RWPE2 (cell line): ENCODE data around the gene DRC1.

ENCODE experiments used
- ATAC-seq: fragments of 200-7000 bp; cut with Tn5 transposase; 3 replicates; pipeline ENCODE4 v1.9.1; 2021; ENCODE audit warnings: low read depth
- DNase-seq: peaks from one replicate; pipeline ENCODE4 v3.0.0-alpha.2; 2020; ENCODE audit warnings: low spot score
- H3K27ac ChIP-seq: fragments of 450-650 bp; 2 replicates; pipeline ENCODE4 v1.5.1; 2017; ENCODE audit warnings: mild to moderate bottlenecking; ENCODE audit not compliant: poor library complexity, severe bottlenecking
- H3K27me3 ChIP-seq: fragments of 250-450 bp; sonication (Bioruptor Pico); 2 replicates; pipeline ENCODE4 v1.5.1; 2021; ENCODE audit warnings: mild to moderate bottlenecking, moderate library complexity; ENCODE audit not compliant: insufficient read depth, poor library complexity, severe bottlenecking
- H3K36me3 ChIP-seq: fragments of 250-450 bp; sonication (Bioruptor Pico); 2 replicates; pipeline ENCODE4 v1.5.1; 2020; ENCODE audit warnings: low read depth, mild to moderate bottlenecking, moderate library complexity
- H3K4me1 ChIP-seq: fragments of 250-450 bp; sonication (Bioruptor Pico); 2 replicates; pipeline ENCODE4 v1.5.1; 2021; ENCODE audit warnings: mild to moderate bottlenecking, moderate library complexity; ENCODE audit not compliant: insufficient read depth, poor library complexity, severe bottlenecking
- H3K4me3 ChIP-seq: fragments of 250-450 bp; sonication (Bioruptor Pico); 2 replicates; pipeline ENCODE4 v1.5.1; 2021; ENCODE audit warnings: mild to moderate bottlenecking, moderate library complexity; ENCODE audit not compliant: severe bottlenecking
- H3K9me3 ChIP-seq: fragments of 250-450 bp; sonication (Bioruptor Pico); 2 replicates; pipeline ENCODE4 v1.5.1; 2021; ENCODE audit warnings: mild to moderate bottlenecking, moderate library complexity; ENCODE audit not compliant: severe bottlenecking
- TF ChIP-seq, protein P1 (sequence below): fragments of 450-650 bp; IDR thresholded peaks from one replicate; pipeline ENCODE4 v1.5.1; 2017; ENCODE audit warnings: mild to moderate bottlenecking, moderate library complexity; ENCODE audit not compliant: poor library complexity, severe bottlenecking

DRC1 gene

DNA sequence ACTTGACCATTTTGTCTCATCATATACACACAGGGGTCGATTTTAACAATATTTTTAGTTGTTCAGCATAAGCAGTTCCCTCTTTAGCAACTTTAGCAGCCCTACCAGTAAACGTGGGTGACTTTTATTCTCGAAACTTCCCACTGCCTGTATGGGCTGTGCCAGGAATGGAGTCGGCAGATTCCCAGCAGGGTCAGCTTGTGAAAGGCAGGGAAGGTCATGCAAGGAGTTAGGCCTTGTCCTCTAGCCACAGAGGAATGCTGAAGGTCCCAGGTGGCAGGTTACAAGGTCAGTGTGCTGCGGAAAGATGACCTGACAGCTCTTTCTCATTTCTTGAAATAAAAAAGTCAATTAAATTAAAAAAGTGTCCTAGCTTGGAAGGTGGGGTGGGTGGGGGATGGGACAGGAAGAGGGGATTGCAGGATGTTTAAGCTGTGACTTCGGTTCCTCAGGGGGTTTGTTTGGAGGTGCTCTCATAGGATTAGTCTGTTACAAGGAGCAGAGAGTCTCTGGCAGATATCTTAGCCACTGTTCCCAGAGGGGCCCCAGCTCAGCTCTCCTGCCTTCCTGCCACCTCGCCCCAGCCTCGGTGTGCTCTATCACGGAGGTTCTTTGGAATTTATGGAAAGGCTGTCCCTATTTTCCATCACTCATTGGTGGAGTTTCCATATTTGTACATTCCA, 21.4 kb downstream of the DRC1 start:
- Histone ChIP-seq H3K27me3 (peaks cover 2% of the 10 kb centered on the region), H3K36me3 (no peaks in the 10 kb centered on the region), H3K4me1 (no peaks in the 10 kb centered on the region), H3K9me3 (no peaks in the 10 kb centered on the region), H3K4me3 (no peak overlapping the region), H3K27ac (no peak overlapping the region)
- TF ChIP-seq, protein P1, sequence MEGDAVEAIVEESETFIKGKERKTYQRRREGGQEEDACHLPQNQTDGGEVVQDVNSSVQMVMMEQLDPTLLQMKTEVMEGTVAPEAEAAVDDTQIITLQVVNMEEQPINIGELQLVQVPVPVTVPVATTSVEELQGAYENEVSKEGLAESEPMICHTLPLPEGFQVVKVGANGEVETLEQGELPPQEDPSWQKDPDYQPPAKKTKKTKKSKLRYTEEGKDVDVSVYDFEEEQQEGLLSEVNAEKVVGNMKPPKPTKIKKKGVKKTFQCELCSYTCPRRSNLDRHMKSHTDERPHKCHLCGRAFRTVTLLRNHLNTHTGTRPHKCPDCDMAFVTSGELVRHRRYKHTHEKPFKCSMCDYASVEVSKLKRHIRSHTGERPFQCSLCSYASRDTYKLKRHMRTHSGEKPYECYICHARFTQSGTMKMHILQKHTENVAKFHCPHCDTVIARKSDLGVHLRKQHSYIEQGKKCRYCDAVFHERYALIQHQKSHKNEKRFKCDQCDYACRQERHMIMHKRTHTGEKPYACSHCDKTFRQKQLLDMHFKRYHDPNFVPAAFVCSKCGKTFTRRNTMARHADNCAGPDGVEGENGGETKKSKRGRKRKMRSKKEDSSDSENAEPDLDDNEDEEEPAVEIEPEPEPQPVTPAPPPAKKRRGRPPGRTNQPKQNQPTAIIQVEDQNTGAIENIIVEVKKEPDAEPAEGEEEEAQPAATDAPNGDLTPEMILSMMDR: no peak
- no peak for DNase-seq
- no peak for ATAC-seq

DNA sequence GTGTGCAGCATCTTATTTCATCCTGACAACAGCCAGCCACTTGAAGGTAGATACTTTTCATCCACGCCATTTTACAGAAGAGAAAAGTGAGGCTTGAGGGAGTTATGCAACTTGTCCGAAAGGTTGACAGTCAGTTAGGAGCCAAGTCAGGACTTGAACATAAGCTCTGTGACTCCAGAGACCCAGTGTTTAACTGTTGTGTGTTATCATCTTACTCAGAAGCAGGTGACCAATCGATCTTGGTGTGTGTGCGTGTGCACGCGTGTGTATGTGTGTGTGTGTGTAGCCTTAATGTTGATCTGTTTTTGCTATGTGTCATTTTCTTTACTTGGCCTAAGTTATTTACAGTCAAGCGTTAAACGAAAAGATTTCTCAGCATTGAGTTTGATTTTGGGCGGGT, 22.0 kb downstream of the DRC1 start:
- Histone ChIP-seq H3K4me1 (no peaks in the 10 kb centered on the region), H3K27me3 (peaks cover 2% of the 10 kb centered on the region), H3K9me3 (no peaks in the 10 kb centered on the region), H3K36me3 (no peaks in the 10 kb centered on the region), H3K4me3 (no peak overlapping the region), H3K27ac (no peak overlapping the region)
- ATAC-seq (no peak), DNase-seq (no peak)
- TF ChIP-seq, protein P1: no peak

DNA sequence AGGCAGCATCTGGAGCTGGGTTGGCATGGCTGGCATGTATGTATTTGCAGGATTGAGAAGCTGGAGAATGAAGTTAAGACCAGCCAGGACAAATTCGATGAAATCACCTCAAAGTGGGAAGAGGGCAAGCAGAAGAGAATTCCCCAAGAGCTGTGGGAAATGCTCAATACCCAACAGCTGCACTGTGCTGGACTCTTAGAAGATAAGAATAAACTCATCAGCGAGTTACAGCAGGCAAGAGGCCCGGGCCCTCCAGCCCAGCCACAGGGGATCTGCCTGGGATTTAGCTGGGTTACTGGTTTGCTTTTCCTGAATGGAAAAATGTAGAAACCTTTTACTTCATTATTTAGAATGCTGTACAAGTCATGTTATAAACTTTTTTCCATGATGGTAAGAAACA, 22.5 kb downstream of the DRC1 start:
- TF ChIP-seq, protein P1: no peak
- no peaks in the 10 kb centered on the region for H3K36me3 ChIP-seq
- H3K27me3 ChIP-seq: peaks cover 2% of the 10 kb centered on the region
- ATAC-seq (no peak), DNase-seq (no peak)
- H3K4me3 ChIP-seq: no peak overlapping the region
- no peaks in the 10 kb centered on the region for H3K4me1 ChIP-seq
- H3K9me3 ChIP-seq: no peaks in the 10 kb centered on the region
- no peak overlapping the region for H3K27ac ChIP-seq

DNA sequence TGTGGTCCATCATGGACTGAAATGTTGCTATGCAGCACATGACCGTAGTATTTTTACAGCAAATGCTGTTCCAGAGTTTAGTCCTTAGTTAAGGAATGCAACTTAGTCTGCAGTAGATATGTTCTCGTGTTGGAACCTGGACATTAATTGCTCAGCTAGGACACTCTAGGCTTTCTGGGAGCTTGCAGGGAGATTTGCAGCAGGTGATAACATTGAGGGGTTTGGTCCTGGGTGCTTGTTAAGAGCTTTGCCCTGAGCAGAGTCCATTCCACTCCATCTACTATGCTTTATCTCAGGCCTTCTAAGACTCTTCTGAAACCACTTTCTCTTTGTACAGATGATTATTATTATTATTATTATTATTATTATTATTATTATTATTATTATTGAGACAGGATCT, 27.1 kb downstream of the DRC1 start:
- ATAC-seq (no peak), DNase-seq (no peak)
- no peaks in the 10 kb centered on the region for H3K36me3 ChIP-seq
- TF ChIP-seq, protein P1: no peak
- H3K4me3 ChIP-seq: no peak overlapping the region
- H3K27me3 ChIP-seq: peaks cover 2% of the 10 kb centered on the region
- no peaks in the 10 kb centered on the region for H3K9me3 ChIP-seq
- H3K4me1 ChIP-seq: no peaks in the 10 kb centered on the region
- H3K27ac ChIP-seq: no peak overlapping the region

DNA sequence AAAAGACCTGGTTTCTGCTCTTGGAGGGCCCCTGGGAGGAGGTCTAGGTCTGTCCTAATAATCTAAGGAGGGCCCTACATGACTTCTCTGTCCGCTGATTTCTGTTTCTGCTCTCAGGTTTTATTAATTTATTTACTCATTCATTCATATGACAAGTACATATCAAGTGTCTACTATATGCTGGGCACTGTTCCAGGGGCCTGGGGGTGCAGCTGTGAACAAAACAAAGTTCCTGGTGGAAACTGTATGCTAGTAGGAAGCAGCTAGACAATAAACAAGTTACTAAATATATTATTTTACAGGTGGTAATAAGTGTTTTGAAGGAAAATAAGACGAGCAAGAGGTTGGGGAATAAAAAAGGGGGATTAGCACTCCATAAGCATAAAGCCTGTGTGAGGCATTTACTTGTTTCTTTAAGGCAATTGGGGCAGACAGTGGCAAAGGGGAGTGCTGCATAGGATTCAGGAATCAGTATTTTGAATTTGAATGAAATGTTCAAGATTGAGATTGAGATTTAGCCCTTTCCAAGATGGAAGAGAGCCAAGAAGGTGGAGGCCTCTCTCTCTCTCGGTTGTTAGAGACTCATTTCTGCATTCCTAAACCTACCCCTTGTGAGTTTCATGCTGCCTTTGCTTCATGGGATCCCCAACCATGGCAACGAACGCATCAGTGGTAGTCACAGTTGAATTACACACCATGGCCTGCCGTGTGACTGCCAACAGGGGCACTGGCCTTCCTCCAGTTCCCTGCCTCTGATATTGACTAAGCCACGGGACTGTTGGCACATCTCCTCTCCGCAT, 28.3 kb downstream of the DRC1 start:
- Histone ChIP-seq H3K27ac (no peak overlapping the region), H3K4me1 (no peaks in the 10 kb centered on the region), H3K9me3 (no peaks in the 10 kb centered on the region), H3K27me3 (peaks cover 2% of the 10 kb centered on the region), H3K4me3 (no peak overlapping the region), H3K36me3 (no peaks in the 10 kb centered on the region)
- no peak for DNase-seq
- no peak for ATAC-seq
- TF ChIP-seq, protein P1: no peak
